ENCODE results near the gene ELP1. TPM values are rescaled to one million over a fixed set of nuclear protein-coding genes. Genes with fewer than 3 reads are reported as not detected.
"Not testable (repeated sequence)": the region's sequence is repeated elsewhere in the genome, so short reads cannot be mapped to it uniquely, and the experiment has no call there.

The ELP1 gene
- total RNA-seq, 1 experiment from 2014 or later = 38.7 TPM

- ChIA-PET CTCF (no interaction called here), POLR2A (ENCODE audit: low non-redundant PET) (no interaction called here)
- Histone ChIP-seq H3K27ac (ENCODE audit: low read depth, low read length, poor library complexity, severe bottlenecking) (peak overlapping the region; percentile 22), H3K4me1 (ENCODE audit: insufficient read depth, low read length, poor library complexity, severe bottlenecking) (peaks cover 14% of the 10 kb centered on the region), H3K27me3 (replicated peaks; ENCODE audit: insufficient read depth, low read depth, low read length, poor library complexity) (no peaks in the 10 kb centered on the region), H3K36me3 (ENCODE audit: insufficient read depth, low read length, poor library complexity, severe bottlenecking) (peaks cover 14% of the 10 kb centered on the region), H3K9me3 (ENCODE audit: low read depth, low read length, poor library complexity, severe bottlenecking) (no peaks in the 10 kb centered on the region), H3K4me3 (ENCODE audit: low read depth, low read length, poor library complexity, severe bottlenecking) (no peak overlapping the region)
- BruUV-seq (replicated peaks) = no TSS peak
- peak; percentile 15 for DNase-seq (ENCODE audit: low spot score)
- TF ChIP-seq EZH2 (IDR thresholded peaks at IDR 0.05; ENCODE audit: borderline replicate concordance, low read depth, low read length, poor library complexity, severe bottlenecking) (no peak), CTCF (conservative IDR thresholded peaks at IDR 0.05; ENCODE audit: low read depth, low read length) (no peak)
- intact Hi-C loops (cut with micrococcal nuclease; ENCODE audit: unreplicated experiment) = no loop called here
Measured at GRCh38 chr9:108972186-108972585, 38.3 kb upstream of the ELP1 start.

GRCh38 chr9:108971392-108971791, 37.5 kb upstream of the ELP1 start:
- H3K27me3 ChIP-seq (replicated peaks; ENCODE audit: insufficient read depth, low read depth, low read length, poor library complexity); POLR2A ChIA-PET (ENCODE audit: low non-redundant PET); DNase-seq (ENCODE audit: low spot score); H3K27ac ChIP-seq (ENCODE audit: low read depth, low read length, poor library complexity, severe bottlenecking); H3K4me3 ChIP-seq (ENCODE audit: low read depth, low read length, poor library complexity, severe bottlenecking); intact Hi-C loops (cut with micrococcal nuclease; ENCODE audit: unreplicated experiment); H3K9me3 ChIP-seq (ENCODE audit: low read depth, low read length, poor library complexity, severe bottlenecking); BruUV-seq (replicated peaks): not testable (repeated sequence)
- CTCF ChIA-PET = interaction anchor here (0.6 kb wide), 1 partner anchor 20 kb away, joined by 3 read pairs; no protein-coding TSS in a partner anchor
- H3K36me3 ChIP-seq (ENCODE audit: insufficient read depth, low read length, poor library complexity, severe bottlenecking) = peaks cover 20% of the 10 kb centered on the region
- H3K4me1 ChIP-seq (ENCODE audit: insufficient read depth, low read length, poor library complexity, severe bottlenecking) = peaks cover 14% of the 10 kb centered on the region

GRCh38 chr9:108967916-108968315, 34.0 kb upstream of the ELP1 start:
- no peak for TF ChIP-seq EZH2 (IDR thresholded peaks at IDR 0.05; ENCODE audit: borderline replicate concordance, low read depth, low read length, poor library complexity, severe bottlenecking)
- peaks cover 5% of the 10 kb centered on the region for H3K4me1 ChIP-seq (ENCODE audit: insufficient read depth, low read length, poor library complexity, severe bottlenecking)
- ChIA-PET CTCF (no interaction called here), POLR2A (ENCODE audit: low non-redundant PET) (no interaction called here)
- H3K27me3 ChIP-seq (replicated peaks; ENCODE audit: insufficient read depth, low read depth, low read length, poor library complexity) = no peaks in the 10 kb centered on the region
- no peak overlapping the region for H3K4me3 ChIP-seq (ENCODE audit: low read depth, low read length, poor library complexity, severe bottlenecking)
- intact Hi-C loops (cut with micrococcal nuclease; ENCODE audit: unreplicated experiment) = no loop called here
- peaks cover 24% of the 10 kb centered on the region for H3K36me3 ChIP-seq (ENCODE audit: insufficient read depth, low read length, poor library complexity, severe bottlenecking)
- no peak for DNase-seq (ENCODE audit: low spot score)
- no peak overlapping the region for H3K27ac ChIP-seq (ENCODE audit: low read depth, low read length, poor library complexity, severe bottlenecking)
- no peaks in the 10 kb centered on the region for H3K9me3 ChIP-seq (ENCODE audit: low read depth, low read length, poor library complexity, severe bottlenecking)
- BruUV-seq (replicated peaks) = no TSS peak

GRCh38 chr9:108963459-108964143, 29.7 kb upstream of the ELP1 start:
- Histone ChIP-seq H3K36me3 (ENCODE audit: insufficient read depth, low read length, poor library complexity, severe bottlenecking) (peaks cover 10% of the 10 kb centered on the region), H3K4me1 (ENCODE audit: insufficient read depth, low read length, poor library complexity, severe bottlenecking) (no peaks in the 10 kb centered on the region), H3K27ac (ENCODE audit: low read depth, low read length, poor library complexity, severe bottlenecking) (no peak overlapping the region), H3K4me3 (ENCODE audit: low read depth, low read length, poor library complexity, severe bottlenecking) (no peak overlapping the region), H3K9me3 (ENCODE audit: low read depth, low read length, poor library complexity, severe bottlenecking) (no peaks in the 10 kb centered on the region), H3K27me3 (replicated peaks; ENCODE audit: insufficient read depth, low read depth, low read length, poor library complexity) (no peaks in the 10 kb centered on the region)
- ChIA-PET CTCF (no interaction called here), POLR2A (ENCODE audit: low non-redundant PET) (no interaction called here)
- DNase-seq (ENCODE audit: low spot score) = peak; percentile 18
- BruUV-seq (replicated peaks) = no TSS peak
- intact Hi-C loops (cut with micrococcal nuclease; ENCODE audit: unreplicated experiment) = no loop called here
- no peak for TF ChIP-seq CTCF (conservative IDR thresholded peaks at IDR 0.05; ENCODE audit: low read depth, low read length)
- no peak for TF ChIP-seq EZH2 (IDR thresholded peaks at IDR 0.05; ENCODE audit: borderline replicate concordance, low read depth, low read length, poor library complexity, severe bottlenecking)
